Mucosa of stomach (tissue), 1 donor: ENCODE measurements around the gene FGFRL1.
"Not testable (repeated sequence)": the region's sequence is repeated elsewhere in the genome, so short reads cannot be mapped to it uniquely, and the experiment has no call there.

Source experiments
- H3K27me3 ChIP-seq: one replicate; pipeline ENCODE4 v1.7.0; 2013; ENCODE audit warnings: mild to moderate bottlenecking, low read length; ENCODE audit not compliant: control insufficient read depth, insufficient read depth
- H3K36me3 ChIP-seq: one replicate; pipeline ENCODE4 v1.7.0; 2013; ENCODE audit warnings: low read length; ENCODE audit not compliant: control insufficient read depth, insufficient read depth
- H3K4me1 ChIP-seq: one replicate; pipeline ENCODE4 v1.7.0; 2013; ENCODE audit warnings: mild to moderate bottlenecking, low read length; ENCODE audit not compliant: control insufficient read depth, insufficient read depth
- H3K4me3 ChIP-seq: one replicate; pipeline ENCODE4 v1.7.0; 2013; ENCODE audit warnings: low read length
- H3K9ac ChIP-seq: one replicate; pipeline ENCODE4 v1.7.0; 2013; ENCODE audit warnings: mild to moderate bottlenecking, low read length, moderate library complexity
- H3K9me3 ChIP-seq: one replicate; pipeline ENCODE4 v1.7.0; 2013; ENCODE audit warnings: mild to moderate bottlenecking, low read length, moderate library complexity; ENCODE audit not compliant: control insufficient read depth
- donor health status: Pancreatic carcinoma.

FGFRL1 gene

DNA sequence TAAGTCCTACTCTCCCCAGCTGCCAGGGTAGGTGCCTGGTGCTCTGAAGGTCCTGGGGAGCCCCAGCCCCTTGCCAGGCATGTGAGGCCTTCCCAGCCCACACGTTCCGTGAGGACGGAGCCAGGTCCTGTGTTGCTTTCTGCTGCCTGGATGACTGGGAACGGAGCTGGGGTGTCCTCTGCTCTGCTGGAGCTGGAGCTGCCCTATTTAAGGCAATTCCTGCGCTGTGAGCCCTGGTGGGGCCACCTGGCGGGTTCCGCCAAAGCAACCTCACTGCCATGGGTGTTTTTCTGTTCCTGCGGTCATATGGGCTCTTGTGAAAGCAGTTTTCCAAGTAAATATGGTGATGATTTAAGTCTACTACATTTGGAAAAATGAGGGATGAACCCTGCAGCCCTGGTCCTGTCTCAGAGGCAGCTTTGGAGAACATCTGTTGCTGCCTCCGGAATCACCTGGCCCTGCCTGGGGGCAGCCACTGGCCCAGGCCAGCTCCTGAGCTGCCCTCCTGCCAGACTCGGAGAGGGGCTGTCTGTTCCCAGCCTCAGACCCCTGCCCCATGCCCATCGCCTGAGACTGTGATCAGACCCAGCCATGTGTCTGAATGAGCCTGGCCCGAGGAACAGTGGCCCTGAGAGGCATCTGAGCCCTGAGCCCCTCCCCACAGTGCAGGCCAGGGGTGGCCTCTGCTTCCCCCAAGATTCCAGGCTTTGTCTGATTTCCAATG, 33.2 kb downstream of the FGFRL1 start:
- peaks cover 46% of the 10 kb centered on the region for H3K27me3 ChIP-seq
- H3K4me3 ChIP-seq: no peak overlapping the region

DNA sequence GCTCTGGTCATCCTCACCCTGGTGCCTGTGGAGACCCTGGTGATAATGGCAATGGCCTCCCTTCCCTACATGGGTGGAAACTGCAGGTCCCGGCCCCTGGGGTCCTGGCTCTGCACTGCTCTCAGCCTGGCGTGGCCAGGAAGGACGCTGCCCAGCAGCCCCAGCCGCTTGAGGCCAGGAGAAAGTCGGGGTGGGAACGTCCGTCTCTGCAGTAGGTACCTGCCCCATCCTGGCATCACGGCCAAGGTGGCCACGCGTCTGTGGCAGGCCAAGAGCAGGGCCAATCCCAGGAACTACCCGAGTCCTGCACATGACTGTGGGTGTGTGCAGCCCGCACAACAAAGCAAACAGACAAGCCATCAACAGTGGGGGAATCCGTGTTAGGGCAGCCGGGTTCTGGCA, 33.8 kb downstream of the FGFRL1 start:
- Histone ChIP-seq H3K4me1 (peaks cover 63% of the 10 kb centered on the region), H3K9me3 (no peaks in the 10 kb centered on the region), H3K4me3 (no peak overlapping the region), H3K9ac (no peak overlapping the region), H3K36me3 (no peaks in the 10 kb centered on the region), H3K27me3 (peaks cover 46% of the 10 kb centered on the region)

More for the DNA sequence above, 33.2 kb downstream of the FGFRL1 start:
- H3K9ac ChIP-seq: no peak overlapping the region
- peaks cover 68% of the 10 kb centered on the region for H3K4me1 ChIP-seq
- no peaks in the 10 kb centered on the region for H3K36me3 ChIP-seq
- H3K9me3 ChIP-seq: no peaks in the 10 kb centered on the region

DNA sequence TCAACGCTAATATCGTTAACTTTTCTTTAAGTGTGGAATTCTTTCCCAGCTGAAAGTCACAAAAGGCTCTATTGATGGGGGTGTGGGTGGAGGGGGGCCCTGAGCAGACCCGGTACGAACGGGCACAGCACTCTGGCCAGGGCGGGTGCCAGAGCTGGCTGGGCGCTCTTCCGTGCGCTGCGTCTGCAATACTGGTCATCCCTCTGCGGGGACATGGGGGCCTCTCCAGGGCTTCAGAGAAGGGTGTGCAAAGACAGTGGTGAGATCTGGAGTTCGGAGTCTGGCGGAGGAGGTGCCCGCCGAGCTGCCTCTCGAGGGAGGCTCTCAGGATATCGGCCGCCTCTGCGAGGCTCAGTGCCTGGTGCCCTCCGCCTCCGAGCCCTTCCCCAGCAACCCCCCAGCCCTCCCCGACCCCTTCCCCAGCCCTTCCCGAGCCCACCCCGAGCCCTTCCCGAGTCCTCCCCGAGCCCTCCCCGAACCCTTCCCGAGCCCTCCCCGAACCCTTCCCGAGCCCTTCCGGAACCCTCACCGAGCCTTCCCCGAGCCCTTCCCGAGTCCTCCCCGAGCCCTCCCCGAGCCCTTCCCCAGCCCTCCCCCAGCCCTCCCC, 34.3 kb downstream of the FGFRL1 start:
- Histone ChIP-seq H3K9me3 (no peaks in the 10 kb centered on the region), H3K4me3 (no peak overlapping the region), H3K9ac (no peak overlapping the region), H3K27me3 (peaks cover 41% of the 10 kb centered on the region), H3K4me1 (peaks cover 59% of the 10 kb centered on the region), H3K36me3 (no peaks in the 10 kb centered on the region)

DNA sequence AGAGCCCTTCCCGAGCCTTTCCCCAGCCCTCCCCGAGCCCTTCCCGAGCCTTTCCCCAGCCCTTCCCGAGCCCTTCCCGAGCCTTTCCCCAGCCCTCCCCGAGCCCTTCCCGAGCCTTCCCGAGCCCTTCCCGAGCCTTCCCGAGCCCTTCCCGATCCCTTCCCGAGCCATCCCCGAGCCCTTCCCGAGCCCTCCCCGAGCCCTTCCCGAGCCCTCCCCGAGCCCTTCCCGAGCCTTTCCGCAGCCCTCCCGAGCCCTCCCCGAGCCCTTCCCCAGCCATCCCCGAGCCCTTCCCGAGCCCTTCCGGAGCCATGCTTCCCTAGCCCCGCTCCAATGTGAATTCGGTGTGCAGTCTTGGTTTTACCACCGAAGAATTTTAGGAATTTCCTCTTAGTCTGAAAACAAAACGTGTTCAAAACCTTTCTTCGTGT, 35.2 kb downstream of the FGFRL1 start:
- H3K9me3 ChIP-seq, H3K4me3 ChIP-seq, H3K36me3 ChIP-seq, H3K9ac ChIP-seq: not testable (repeated sequence)
- H3K27me3 ChIP-seq: peaks cover 35% of the 10 kb centered on the region
- peaks cover 50% of the 10 kb centered on the region for H3K4me1 ChIP-seq

DNA sequence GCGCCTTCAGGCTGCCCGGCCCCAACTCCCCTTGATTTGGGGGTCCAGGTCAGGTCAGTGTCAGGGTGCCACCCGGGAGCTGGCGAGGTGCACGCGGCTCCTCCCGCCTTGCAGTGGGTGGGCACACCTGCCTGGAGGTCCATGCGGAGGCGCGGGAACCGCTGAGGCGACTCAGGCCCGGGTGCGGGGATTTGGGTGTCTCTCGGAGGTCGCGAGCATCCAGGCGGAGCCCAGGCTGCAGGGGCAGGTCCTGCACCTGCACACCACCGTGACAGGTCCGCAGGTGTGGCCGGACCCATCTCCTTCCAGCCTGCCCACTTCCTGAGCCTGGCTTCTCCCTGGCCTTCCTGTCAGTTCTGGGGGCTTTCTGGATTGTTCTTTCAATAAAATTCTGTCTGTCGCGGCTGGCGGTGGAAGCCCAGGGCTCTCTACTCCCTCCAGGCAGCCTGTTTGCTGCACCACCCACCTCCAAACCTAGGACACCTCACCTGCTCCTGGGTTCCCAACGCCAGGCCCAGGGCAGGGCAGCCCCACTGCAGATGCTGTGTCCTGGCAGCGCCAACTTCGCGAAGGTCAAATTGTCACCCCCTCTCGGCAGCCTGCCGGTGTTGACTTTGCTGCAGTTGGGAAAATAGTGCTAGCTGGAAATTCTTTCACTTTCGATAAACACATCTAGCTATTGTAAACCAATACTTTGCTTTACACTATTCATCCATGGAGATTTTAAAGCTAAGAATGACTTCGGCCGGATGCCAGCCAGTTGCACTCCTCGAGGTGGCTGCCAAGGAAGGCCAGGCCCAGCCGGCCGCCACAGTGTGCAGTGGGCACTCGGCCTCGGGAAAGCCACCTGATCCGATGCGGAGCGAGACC, 35.9 kb downstream of the FGFRL1 start:
- H3K27me3 ChIP-seq: peaks cover 31% of the 10 kb centered on the region
- peaks cover 43% of the 10 kb centered on the region for H3K4me1 ChIP-seq
- H3K9me3 ChIP-seq: no peaks in the 10 kb centered on the region
- H3K9ac ChIP-seq: peak overlapping the region; percentile 41
- no peak overlapping the region for H3K4me3 ChIP-seq
- no peaks in the 10 kb centered on the region for H3K36me3 ChIP-seq

DNA sequence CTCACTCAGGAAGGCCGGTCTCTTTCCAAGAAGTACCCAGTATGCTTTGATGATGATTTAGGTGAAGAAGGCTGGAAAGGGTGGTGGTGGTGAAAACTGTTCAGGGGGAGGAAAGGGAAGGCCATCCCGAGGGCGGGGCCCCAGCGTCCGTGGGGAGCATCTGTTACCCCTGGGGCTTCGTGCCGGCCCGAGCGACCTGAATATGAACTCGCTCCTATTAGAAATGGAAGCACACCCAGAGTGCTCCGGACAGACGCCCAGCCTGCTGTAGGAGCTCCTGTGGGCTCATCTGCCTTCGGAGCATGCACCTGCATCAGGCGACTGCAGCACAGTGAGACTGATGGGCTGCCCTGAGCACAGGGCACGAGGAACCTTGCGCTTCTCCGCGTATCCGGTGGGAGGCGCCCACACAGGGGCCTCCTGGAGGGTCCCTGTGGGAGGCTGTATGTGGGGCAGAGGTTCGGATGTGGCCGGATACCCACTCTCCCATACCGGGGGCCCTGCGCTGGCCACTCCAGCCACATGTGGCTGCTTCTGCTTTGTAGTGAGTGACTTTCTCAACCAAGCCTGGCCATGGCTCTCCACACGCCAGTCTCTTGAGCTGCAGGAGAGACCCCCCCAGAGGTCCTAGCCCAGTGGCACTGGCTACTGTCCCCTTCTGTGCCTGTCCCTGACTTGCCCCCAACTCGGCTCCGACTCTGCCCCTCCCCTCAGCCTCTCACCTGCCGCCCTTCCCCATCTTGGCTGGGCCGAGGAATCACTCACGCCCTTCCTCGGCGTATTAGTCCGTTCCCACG, 36.7 kb downstream of the FGFRL1 start:
- Histone ChIP-seq H3K27me3 (peaks cover 38% of the 10 kb centered on the region), H3K9ac (peak overlapping the region; percentile 41), H3K36me3 (no peaks in the 10 kb centered on the region), H3K4me3 (no peak overlapping the region), H3K9me3 (no peaks in the 10 kb centered on the region), H3K4me1 (peaks cover 41% of the 10 kb centered on the region)

DNA sequence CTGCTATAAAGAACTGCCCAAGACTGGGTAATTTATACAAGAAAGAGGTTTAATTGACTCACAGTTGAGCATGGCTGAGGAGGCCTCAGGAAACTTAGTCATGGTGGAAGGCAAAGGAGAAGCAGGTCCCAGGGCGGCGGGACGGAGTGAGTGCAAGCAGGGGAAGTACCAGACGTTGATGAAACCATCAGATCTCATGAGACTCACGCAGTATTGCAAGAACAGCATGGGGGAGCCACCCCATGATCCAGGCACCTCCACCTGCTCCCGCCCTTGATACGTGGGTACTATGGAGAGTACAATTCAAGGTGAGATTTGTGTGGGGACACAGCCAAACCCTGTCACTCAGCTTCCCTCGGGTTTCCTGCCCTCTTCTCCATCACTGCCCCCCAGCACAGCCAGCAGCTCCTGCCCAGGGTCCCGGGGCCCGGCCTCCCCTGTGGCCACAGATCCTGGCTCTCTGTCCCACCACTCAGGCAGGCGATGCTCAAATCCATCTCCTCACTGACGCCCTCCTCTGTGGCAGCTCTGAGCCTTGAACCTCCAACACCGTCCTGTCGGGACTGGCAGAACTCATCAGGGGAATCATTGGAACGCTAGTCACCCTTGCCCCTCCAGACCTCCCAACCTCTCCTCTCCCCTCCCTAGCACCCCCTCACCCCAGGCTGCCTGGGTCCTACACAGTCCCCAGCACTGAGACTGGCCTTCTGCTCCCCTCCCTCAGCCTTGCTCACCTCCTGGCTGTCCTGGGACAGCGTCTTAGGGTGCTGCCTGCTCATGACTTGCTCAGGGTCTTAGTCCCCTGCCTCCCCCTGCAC, 37.6 kb downstream of the FGFRL1 start:
- H3K9ac ChIP-seq: no peak overlapping the region
- H3K4me1 ChIP-seq: peaks cover 33% of the 10 kb centered on the region
- no peak overlapping the region for H3K4me3 ChIP-seq
- H3K27me3 ChIP-seq: peaks cover 34% of the 10 kb centered on the region
- H3K36me3 ChIP-seq: no peaks in the 10 kb centered on the region
- no peaks in the 10 kb centered on the region for H3K9me3 ChIP-seq

DNA sequence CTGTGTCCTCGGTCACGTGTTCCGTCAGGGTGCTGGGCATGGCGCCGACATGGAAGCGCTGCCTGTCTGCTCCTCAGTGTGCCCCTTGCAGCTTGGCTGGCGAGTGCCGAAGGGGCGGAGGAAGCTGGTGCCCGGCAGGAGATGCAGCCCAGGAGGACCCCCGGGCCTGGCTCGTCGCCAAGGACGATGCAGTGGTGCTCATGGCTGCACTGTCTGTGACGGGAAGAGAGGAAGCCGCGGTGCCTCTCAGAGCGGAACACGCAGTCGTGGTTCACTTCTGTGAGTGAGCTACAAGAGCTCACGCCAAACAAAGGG, 38.1 kb downstream of the FGFRL1 start:
- H3K4me1 ChIP-seq: peaks cover 27% of the 10 kb centered on the region
- H3K9me3 ChIP-seq: no peaks in the 10 kb centered on the region
- no peak overlapping the region for H3K9ac ChIP-seq
- peaks cover 29% of the 10 kb centered on the region for H3K27me3 ChIP-seq
- no peak overlapping the region for H3K4me3 ChIP-seq
- no peaks in the 10 kb centered on the region for H3K36me3 ChIP-seq

DNA sequence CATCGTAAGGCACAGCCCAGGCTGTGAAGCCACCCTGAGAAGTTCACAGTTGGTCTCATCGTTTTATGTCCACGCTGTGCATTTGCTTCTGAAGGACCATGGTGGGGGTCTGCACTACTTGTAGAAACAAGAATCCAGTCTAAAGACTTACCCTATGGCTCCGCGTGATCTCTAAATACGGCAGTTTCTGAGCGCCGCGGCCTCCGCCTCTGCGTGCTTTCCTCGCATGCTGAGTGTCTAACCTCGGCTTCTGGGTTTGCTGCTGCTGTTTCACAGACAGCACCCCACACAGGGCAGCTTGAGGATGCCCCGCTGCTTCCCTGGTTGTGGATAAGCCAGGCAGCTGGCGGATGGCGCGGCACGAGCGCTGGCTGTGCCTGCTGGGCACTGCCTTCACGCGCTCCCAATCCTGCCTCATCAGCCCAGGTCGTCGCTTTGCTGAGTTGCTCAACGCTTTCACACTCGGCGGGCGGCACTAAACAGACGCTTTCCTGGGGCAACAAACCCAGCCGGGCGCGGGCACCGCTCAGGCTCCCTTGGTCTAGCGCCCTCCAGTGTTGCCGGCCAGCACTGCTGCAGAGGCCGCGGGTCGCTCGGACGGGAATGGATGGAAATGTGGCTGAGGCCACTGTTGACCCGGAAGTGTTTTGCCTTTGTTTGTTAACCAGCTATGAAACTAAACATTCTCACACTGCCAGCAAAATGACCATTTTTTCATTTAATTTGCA, 39.2 kb downstream of the FGFRL1 start:
- Histone ChIP-seq H3K9ac (no peak overlapping the region), H3K9me3 (no peaks in the 10 kb centered on the region), H3K4me1 (peaks cover 16% of the 10 kb centered on the region), H3K27me3 (peaks cover 24% of the 10 kb centered on the region), H3K4me3 (no peak overlapping the region), H3K36me3 (no peaks in the 10 kb centered on the region)

DNA sequence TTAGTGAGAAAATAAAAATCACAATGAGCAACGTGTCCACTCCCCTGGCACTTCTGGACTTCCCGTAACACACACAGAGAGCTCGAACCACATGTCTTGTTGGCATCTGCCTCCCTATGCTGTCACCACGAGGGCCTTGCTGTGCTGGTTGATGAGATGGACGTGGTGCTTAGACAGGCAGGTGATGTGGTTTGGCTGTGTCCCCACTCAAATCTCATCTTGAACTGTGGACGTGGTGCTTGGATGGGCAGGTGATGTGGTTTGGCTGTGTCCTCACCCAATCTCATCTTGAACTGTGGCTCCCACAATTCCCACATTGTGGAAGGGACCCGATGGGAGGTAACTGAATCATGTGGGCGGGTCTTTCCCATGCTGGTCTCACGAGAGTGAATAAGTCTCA, 40.0 kb downstream of the FGFRL1 start:
- Histone ChIP-seq H3K9ac (no peak overlapping the region), H3K27me3 (peaks cover 31% of the 10 kb centered on the region), H3K4me3 (no peak overlapping the region), H3K4me1 (peaks cover 16% of the 10 kb centered on the region), H3K9me3 (no peaks in the 10 kb centered on the region), H3K36me3 (no peaks in the 10 kb centered on the region)
